ENCODE data around the gene GPR132. TPM values are rescaled to one million over a fixed set of nuclear protein-coding genes. Genes with fewer than 3 reads are reported as not detected.

Gene GPR132
- total RNA-seq, 1 experiment from 2014 or later, result not detected

- H3K9me3 ChIP-seq (ENCODE audit: insufficient read depth, low read depth), result no peaks in the 10 kb centered on the region
- BruUV-seq (replicated peaks), result no TSS peak
- intact Hi-C loops (cut with micrococcal nuclease; ENCODE audit: unreplicated experiment), result no loop called here
- peaks cover 8% of the 10 kb centered on the region for H3K36me3 ChIP-seq (ENCODE audit: low read depth)
- no peak for DNase-seq
- H3K4me1 ChIP-seq (replicated peaks; ENCODE audit: insufficient read depth), result peaks cover 20% of the 10 kb centered on the region
- no peaks in the 10 kb centered on the region for H3K9me2 ChIP-seq (ENCODE audit: insufficient read depth)
- peaks cover 26% of the 10 kb centered on the region for H4K20me1 ChIP-seq (ENCODE audit: insufficient read depth)
- peaks cover 48% of the 10 kb centered on the region for H3K79me2 ChIP-seq (ENCODE audit: low read depth)
- H3K4me3 ChIP-seq, result no peak overlapping the region
- H3K27me3 ChIP-seq (ENCODE audit: insufficient read depth, low read depth), result no peaks in the 10 kb centered on the region
- CTCF ChIA-PET, result no interaction called here
- POLR2A ChIA-PET (ENCODE audit: unreplicated experiment), result no interaction called here
- no peak overlapping the region for H2AFZ ChIP-seq
- no peak overlapping the region for H3K27ac ChIP-seq
- peaks cover 29% of the 10 kb centered on the region for H3F3A ChIP-seq (ENCODE audit: insufficient read depth, low read depth)
- H3K4me2 ChIP-seq, result no peak overlapping the region
- TF ChIP-seq CTCF (conservative IDR thresholded peaks at IDR 0.05) (no peak), EZH2 (IDR thresholded peaks at IDR 0.05; ENCODE audit: low read depth) (no peak)
These were observed 58.2 kb downstream of the GPR132 start for GRCh38 chr14:105006831-105007592.

GRCh38 chr14:105005929-105006830 lies 59.0 kb downstream of the GPR132 start:
- Histone ChIP-seq H3K9me3 (ENCODE audit: insufficient read depth, low read depth) (no peaks in the 10 kb centered on the region), H3K27ac (no peak overlapping the region), H3F3A (ENCODE audit: insufficient read depth, low read depth) (peaks cover 29% of the 10 kb centered on the region), H4K20me1 (ENCODE audit: insufficient read depth) (peaks cover 18% of the 10 kb centered on the region), H3K27me3 (ENCODE audit: insufficient read depth, low read depth) (no peaks in the 10 kb centered on the region), H3K79me2 (ENCODE audit: low read depth) (peaks cover 40% of the 10 kb centered on the region), H3K4me2 (no peak overlapping the region), H3K4me3 (no peak overlapping the region), H3K9me2 (ENCODE audit: insufficient read depth) (no peaks in the 10 kb centered on the region), H3K36me3 (ENCODE audit: low read depth) (no peaks in the 10 kb centered on the region; the same call in 1 of the 2 replicates), H2AFZ (no peak overlapping the region), H3K4me1 (replicated peaks; ENCODE audit: insufficient read depth) (peaks cover 20% of the 10 kb centered on the region)
- ChIA-PET POLR2A (ENCODE audit: unreplicated experiment) (no interaction called here), CTCF (no interaction called here)
- no TSS peak for BruUV-seq (replicated peaks)
- DNase-seq, result no peak
- no peak for TF ChIP-seq CTCF (conservative IDR thresholded peaks at IDR 0.05)
- no peak for TF ChIP-seq EZH2 (IDR thresholded peaks at IDR 0.05; ENCODE audit: low read depth)
- intact Hi-C loops (cut with micrococcal nuclease; ENCODE audit: unreplicated experiment), result no loop called here

GRCh38 chr14:105005329-105005928 lies 59.8 kb downstream of the GPR132 start:
- no peak overlapping the region for H3K4me3 ChIP-seq
- no TSS peak for BruUV-seq (replicated peaks)
- ChIA-PET POLR2A (ENCODE audit: unreplicated experiment) (no interaction called here), CTCF (no interaction called here)
- peaks cover 29% of the 10 kb centered on the region for H3F3A ChIP-seq (ENCODE audit: insufficient read depth, low read depth)
- no peak overlapping the region for H2AFZ ChIP-seq
- intact Hi-C loops (cut with micrococcal nuclease; ENCODE audit: unreplicated experiment), result no loop called here
- H3K36me3 ChIP-seq (ENCODE audit: low read depth), result no peaks in the 10 kb centered on the region; the same call in 1 of the 2 replicates
- H4K20me1 ChIP-seq (ENCODE audit: insufficient read depth), result peaks cover 18% of the 10 kb centered on the region
- no peaks in the 10 kb centered on the region for H3K27me3 ChIP-seq (ENCODE audit: insufficient read depth, low read depth)
- H3K27ac ChIP-seq, result peak overlapping the region; percentile 60; the same call in 1 of the 2 replicates
- no peaks in the 10 kb centered on the region for H3K9me3 ChIP-seq (ENCODE audit: insufficient read depth, low read depth)
- peaks cover 32% of the 10 kb centered on the region for H3K79me2 ChIP-seq (ENCODE audit: low read depth)
- no peak for DNase-seq
- H3K4me1 ChIP-seq (replicated peaks; ENCODE audit: insufficient read depth), result peaks cover 20% of the 10 kb centered on the region
- no peaks in the 10 kb centered on the region for H3K9me2 ChIP-seq (ENCODE audit: insufficient read depth)
- TF ChIP-seq CTCF (conservative IDR thresholded peaks at IDR 0.05) (no peak), EZH2 (IDR thresholded peaks at IDR 0.05; ENCODE audit: low read depth) (no peak)
- no peak overlapping the region for H3K4me2 ChIP-seq

Data from PC-9 (cell line).